Activated CD8-positive, alpha-beta memory T cell treated with anti-CD3 and anti-CD28 coated beads for 4 hours (primary cell): ENCODE results near the gene TH.

Source experiments
- DNase-seq, 2 donors: peaks; one replicate each; pipeline ENCODE4 v3.0.0-alpha.2; 2020; ENCODE audit warnings: low read depth in 2 of 2

Gene TH

GRCh38 chr11:2159536-2160413 is 11.8 kb downstream of the TH start:
- DNase-seq = no peak

DNA sequence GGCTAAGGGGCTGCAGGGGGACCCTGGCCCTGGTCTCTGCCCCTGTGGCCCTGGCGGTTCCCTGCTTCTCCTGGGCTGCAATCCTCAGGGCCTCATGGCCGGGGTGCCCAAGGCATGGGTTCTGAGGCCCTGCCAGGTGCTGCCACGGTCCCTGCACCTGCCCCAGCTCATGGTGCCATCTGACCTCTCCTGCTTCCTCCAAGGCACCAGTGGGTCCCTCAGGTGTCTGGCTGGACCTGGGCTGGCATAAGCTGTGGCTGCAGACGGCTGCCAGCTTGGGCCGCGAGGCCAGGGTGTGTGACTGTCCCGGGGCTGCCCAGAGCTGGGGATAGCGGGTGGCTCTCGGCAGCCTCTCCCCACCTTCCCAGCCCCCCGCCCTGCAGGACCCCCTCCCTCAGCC is 12.6 kb downstream of the TH start:
- no peak for DNase-seq

DNA sequence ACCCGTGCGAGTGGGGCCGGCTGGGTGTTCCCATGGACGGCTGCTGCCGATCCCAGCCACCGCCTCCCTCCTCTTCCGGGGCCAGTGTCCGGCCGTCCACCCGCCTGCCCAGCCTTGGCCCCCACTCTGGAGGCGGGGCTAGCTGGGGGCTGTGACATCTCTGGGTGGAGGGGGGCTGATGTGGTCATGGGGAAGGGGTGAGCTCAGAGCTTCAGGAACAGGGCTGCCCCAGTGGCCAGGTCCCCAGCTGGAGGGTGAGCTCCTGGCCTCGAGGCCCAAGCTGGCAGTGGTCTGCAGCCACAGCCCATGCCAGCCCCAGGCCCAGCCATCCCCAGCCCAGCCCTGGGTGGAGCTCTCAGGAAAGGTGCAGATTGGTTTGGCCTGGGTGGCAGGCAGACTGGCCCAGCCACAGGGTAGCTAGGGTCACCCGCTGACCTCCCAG is 13.3 kb downstream of the TH start:
- no peak for DNase-seq

GRCh38 chr11:2157294-2158040 is 14.1 kb downstream of the TH start:
- DNase-seq = no peak

- DNase-seq = no peak
Measured at GRCh38 chr11:2156416-2157182, 15.0 kb downstream of the TH start.

GRCh38 chr11:2155511-2155910 is 16.1 kb downstream of the TH start:
- no peak for DNase-seq

GRCh38 chr11:2154889-2155288 is 16.7 kb downstream of the TH start:
- DNase-seq = no peak

GRCh38 chr11:2154195-2154585 is 17.4 kb downstream of the TH start:
- DNase-seq = no peak

DNA sequence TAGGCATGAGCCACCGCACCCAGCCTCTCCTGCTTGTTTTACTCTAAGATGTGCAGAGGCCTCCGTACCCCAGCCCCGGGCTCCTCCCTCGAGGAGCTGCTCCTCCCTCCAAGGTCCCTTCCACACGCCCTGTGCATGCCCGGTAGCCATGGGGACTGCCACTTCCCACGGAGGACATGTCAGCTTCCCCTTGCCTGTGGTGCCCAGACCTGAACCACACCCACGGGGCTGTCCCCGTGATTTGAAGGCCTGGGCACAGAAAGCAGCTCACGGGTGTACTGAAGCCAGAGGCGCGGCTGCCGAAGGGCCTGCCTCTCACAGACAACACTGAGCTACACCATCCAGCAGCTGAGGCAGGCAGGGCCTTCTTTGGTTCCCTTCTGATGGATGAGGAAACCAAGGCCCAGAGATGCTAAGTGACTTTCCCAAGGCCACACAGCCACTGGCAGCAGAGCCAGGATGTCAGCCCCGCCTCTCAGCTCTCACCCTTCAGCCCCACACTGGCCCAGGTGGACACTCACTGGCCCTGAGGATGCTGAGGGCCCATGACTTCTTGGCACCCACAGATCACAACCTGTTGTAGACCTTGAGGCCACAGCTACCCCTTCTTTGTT is 17.9 kb downstream of the TH start:
- no peak for DNase-seq

DNA sequence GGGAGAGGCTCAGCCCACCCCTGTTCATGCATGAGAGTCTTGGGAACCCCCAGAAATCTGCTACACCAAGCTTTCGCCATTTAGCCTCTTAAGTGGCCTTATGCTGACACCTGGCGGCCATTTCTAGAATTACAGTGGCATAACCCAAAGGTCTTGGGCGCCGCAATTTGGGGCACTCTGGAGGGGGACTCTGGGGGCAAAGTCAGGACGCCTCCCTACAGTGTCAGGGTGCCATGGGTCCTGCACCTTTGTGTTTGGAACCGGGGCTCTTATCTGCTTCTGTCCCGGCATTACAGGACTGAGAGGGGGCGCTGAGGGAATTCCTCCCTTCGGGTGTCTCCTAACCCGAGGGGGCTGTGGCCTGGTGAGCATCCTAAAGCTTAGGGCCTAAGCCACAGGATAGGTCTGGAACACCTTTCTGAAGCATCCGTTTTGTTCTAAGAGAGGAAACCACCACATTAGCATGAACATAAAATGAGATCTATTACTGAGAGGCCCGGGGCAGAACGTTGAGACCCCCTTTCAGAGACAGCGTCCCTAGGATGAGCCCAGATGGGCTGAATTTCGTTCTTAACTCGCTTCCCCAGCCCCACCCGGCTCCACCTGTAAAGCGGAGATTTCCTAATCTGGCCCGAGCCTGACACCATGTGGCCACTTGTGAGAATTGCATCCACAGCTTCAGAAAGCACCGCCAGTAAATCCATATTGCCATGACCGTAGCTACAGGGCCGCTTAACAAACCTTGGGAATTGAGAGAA is 19.9 kb downstream of the TH start:
- DNase-seq = peak; percentile 59 to 65

GRCh38 chr11:2149864-2150847 is 21.5 kb downstream of the TH start:
- DNase-seq = no peak

- DNase-seq = no peak
Measured at GRCh38 chr11:2149460-2149859, 22.2 kb downstream of the TH start.

GRCh38 chr11:2148595-2148994 is 23.0 kb downstream of the TH start:
- DNase-seq = no peak

DNA sequence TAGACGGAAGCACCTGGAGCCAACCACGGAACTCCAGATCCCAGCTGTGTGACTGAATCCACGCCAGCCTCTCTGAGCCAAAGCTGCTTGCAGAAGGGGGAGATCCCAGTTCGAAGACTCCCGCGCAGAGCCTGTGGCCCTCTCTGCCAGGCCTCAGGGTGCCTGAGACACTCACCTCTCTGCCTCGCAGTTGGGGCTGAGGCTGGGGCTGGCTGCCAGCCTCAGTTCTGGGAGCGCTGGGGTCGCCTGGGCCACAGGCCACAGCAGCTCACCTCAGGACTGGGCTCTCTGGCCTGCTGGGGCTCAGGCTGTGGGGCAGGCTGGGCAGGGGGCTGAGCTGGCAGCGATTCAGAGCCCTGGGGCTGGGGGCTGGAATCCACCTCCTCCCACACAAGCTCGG is 24.2 kb downstream of the TH start:
- DNase-seq = no peak

- no peak for DNase-seq
Measured at GRCh38 chr11:2146051-2146450, 25.6 kb downstream of the TH start.

- no peak for DNase-seq
Measured at GRCh38 chr11:2144544-2145248, 26.9 kb downstream of the TH start.

GRCh38 chr11:2143799-2144543 is 27.6 kb downstream of the TH start:
- DNase-seq = no peak

GRCh38 chr11:2143477-2143798 is 28.2 kb downstream of the TH start:
- no peak for DNase-seq

- DNase-seq = no peak
Measured at GRCh38 chr11:2142762-2143202, 28.8 kb downstream of the TH start.
